ENCODE measurements around the gene RIN3. TPM values are rescaled to one million over a fixed set of nuclear protein-coding genes. Genes with fewer than 3 reads are reported as not detected.

The RIN3 gene
- total RNA-seq, 1 experiment from 2014 or later = 1.5 TPM

- Mint-ChIP-seq H3K9me3 (no peaks in the 10 kb centered on the region), H3K36me3 (ENCODE audit: insufficient read depth in 1 of 3, low read depth in 3 of 3) (peaks cover 0 to 3% (median 0%) of the 10 kb centered on the region in 3 experiments; a peak in 1 of 7 replicates), H3K27ac (no peak overlapping the region), H3K4me3 (no peak overlapping the region), H3K27me3 (ENCODE audit: low read depth) (no peaks in the 10 kb centered on the region; the same call in 1 of the 2 replicates), H3K4me1 (peaks cover 6 to 14% of the 10 kb centered on the region in 2 experiments)
- Histone ChIP-seq H3K9ac (ENCODE audit: extremely low read depth, insufficient read length, low read length) (no peak overlapping the region), H3T11ph (ENCODE audit: low read length) (no peak overlapping the region), H3K4ac (ENCODE audit: low read depth, low read length) (no peak overlapping the region), H3K4me2 (ENCODE audit: insufficient read depth, insufficient read length, low read length) (no peak overlapping the region), H3K79me1 (ENCODE audit: insufficient read depth, low read depth, low read length, poor library complexity, severe bottlenecking) (no peaks in the 10 kb centered on the region), H3K9me3 (ENCODE audit: control insufficient read depth, low read depth, low read length) (no peaks in the 10 kb centered on the region), H3K4me1 (ENCODE audit: insufficient read depth, low read length) (no peaks in the 10 kb centered on the region), H3K27ac (ENCODE audit: insufficient read length, low read depth, low read length) (no peak overlapping the region), H3K56ac (ENCODE audit: insufficient read length, low read depth, low read length) (no peak overlapping the region), H4K20me1 (ENCODE audit: control insufficient read depth, insufficient read depth, insufficient read length) (no peaks in the 10 kb centered on the region), H3K14ac (ENCODE audit: insufficient read depth, low read length) (no peak overlapping the region), H2AK5ac (ENCODE audit: insufficient read length, low read length) (no peak overlapping the region), H4K5ac (ENCODE audit: insufficient read length, low read depth, low read length) (no peak overlapping the region), H2BK120ac (ENCODE audit: low read depth, low read length, poor library complexity, severe bottlenecking) (no peak overlapping the region), H2BK5ac (ENCODE audit: insufficient read length, low read length) (no peak overlapping the region), H3K23me2 (ENCODE audit: insufficient read length, low read depth, low read length, poor library complexity, severe bottlenecking) (no peaks in the 10 kb centered on the region), H4K8ac (replicated peaks; ENCODE audit: insufficient read length, low read depth, low read length) (no peak overlapping the region), H3K18ac (ENCODE audit: insufficient read length, low read depth, low read length) (no peak overlapping the region), H3K27me3 (ENCODE audit: insufficient read depth, low read length) (no peaks in the 10 kb centered on the region), H4K91ac (ENCODE audit: insufficient read length, low read depth, low read length) (no peak overlapping the region), H3K23ac (ENCODE audit: insufficient read length, low read depth, low read length) (no peak overlapping the region), H3K79me2 (ENCODE audit: insufficient read depth, low read length) (no peaks in the 10 kb centered on the region), H2AFZ (ENCODE audit: low read length) (no peak overlapping the region), H2BK20ac (ENCODE audit: low read depth, low read length, poor library complexity, severe bottlenecking) (no peak overlapping the region), H2BK12ac (ENCODE audit: insufficient read length, low read depth, low read length) (no peak overlapping the region), H2BK15ac (ENCODE audit: low read depth, low read length) (no peak overlapping the region)
- TF ChIP-seq CTCF (conservative IDR thresholded peaks at IDR 0.05) = no peak
- no peak for DNase-seq
Measured at GRCh38 chr14:92658684-92659083, 145.1 kb downstream of the RIN3 start.
